K562 (cell line): ENCODE data around the gene HDLBP.

ENCODE experiments used
- ATF1 ChIP-seq, 2 experiments: fragments of 450-650 bp in 1 of 2; IDR thresholded peaks; 2 replicates each; pipeline ENCODE4 v1.6.1; 2016; ENCODE audit warnings: missing compliant biosample characterization in 1 of 2, missing genetic modification characterization in 1 of 2
- CTCF ChIP-seq, 3 experiments: IDR thresholded peaks in 2 of 3; conservative IDR thresholded peaks in 1 of 3; 2 replicates each; pipeline ENCODE4 v1.5.1; 2011 to 2012; ENCODE audit warnings: low read length in 3 of 3, mild to moderate bottlenecking in 3 of 3, control low read depth in 2 of 3, improper control_type of control experiment in 1 of 3, inconsistent platforms in 1 of 3, low read depth in 1 of 3, mixed read lengths in 1 of 3, moderate library complexity in 1 of 3; ENCODE audit not compliant: insufficient read depth in 2 of 3
- KDM4B ChIP-seq, 2 experiments: fragments of 450-650 bp in 1 of 2; sonication (generic) in 1 of 2; IDR thresholded peaks; 2 replicates each; pipeline ENCODE4 v1.6.1; 2016 to 2017; ENCODE audit warnings: borderline replicate concordance in 2 of 2, antibody characterized with exemption in 1 of 2, low read depth in 1 of 2, mild to moderate bottlenecking in 1 of 2
- NFE2 ChIP-seq: IDR thresholded peaks from 2 replicates; pipeline ENCODE4 v1.6.1; 2014; ENCODE audit warnings: antibody characterized with exemption, low read depth
- POLR2AphosphoS2 ChIP-seq: IDR thresholded peaks from 2 replicates; pipeline ENCODE4 v1.6.1; 2012; ENCODE audit warnings: low read length, improper control_type of control experiment
- YY1 ChIP-seq, 3 experiments: IDR thresholded peaks; 2 replicates each; pipeline ENCODE4 v1.6.1; 2011; ENCODE audit warnings: low read length in 2 of 3, mild to moderate bottlenecking in 2 of 3, moderate library complexity in 2 of 3, borderline replicate concordance in 1 of 3, control low read depth in 1 of 3, low read depth in 1 of 3; ENCODE audit not compliant: insufficient read depth in 3 of 3, insufficient replicate concordance in 2 of 3, control insufficient read depth in 1 of 3, insufficient read length in 1 of 3; ENCODE audit errors: extremely low read depth in 1 of 3

GRCh38 chr2:241239552-241240202 is 75.8 kb downstream of the HDLBP start:
- no peak for TF ChIP-seq YY1 (IDR thresholded peaks at IDR 0.05; ENCODE audit: borderline replicate concordance in 1 of 3, control insufficient read depth in 1 of 3, extremely low read depth in 1 of 3, insufficient read depth in 3 of 3, insufficient read length in 1 of 3, insufficient replicate concordance in 2 of 3, low read depth in 1 of 3, low read length in 2 of 3)
- no peak for TF ChIP-seq ATF1 (CRISPR knock-in tag; IDR thresholded peaks at IDR 0.05)
- TF ChIP-seq ATF1 (tag; IDR thresholded peaks at IDR 0.05), result no peak
- no peak for TF ChIP-seq KDM4B (IDR thresholded peaks at IDR 0.05; ENCODE audit: borderline replicate concordance in 2 of 2, low read depth in 1 of 2)
- no peak for TF ChIP-seq POLR2AphosphoS2
- TF ChIP-seq CTCF (IDR thresholded peaks at IDR 0.05 in 2 of 3, conservative IDR thresholded peaks at IDR 0.05 in 1 of 3; ENCODE audit: insufficient read depth in 2 of 3, low read depth in 1 of 3, low read length in 3 of 3), result no peak
- TF ChIP-seq NFE2, result no peak
